ENCODE data around the gene MYZAP. TPM values are rescaled to one million over a fixed set of nuclear protein-coding genes. Genes with fewer than 3 reads are reported as not detected.
A peak's percentile ranks its signal among the peaks of the same experiment; 100 is the strongest.

MYZAP gene
- total RNA-seq, 1 experiment from 2014 or later, result 5.9 TPM

GRCh38 chr15:57697588-57697987 lies 105.9 kb downstream of the MYZAP start:
- no TSS peak for BruUV-seq (replicated peaks)
- no peak overlapping the region for H3K4me3 ChIP-seq
- no peaks in the 10 kb centered on the region for H3K9me2 ChIP-seq (ENCODE audit: insufficient read depth)
- no peak overlapping the region for H3K27ac ChIP-seq
- H2AFZ ChIP-seq, result no peak overlapping the region
- intact Hi-C loops (cut with micrococcal nuclease; ENCODE audit: unreplicated experiment), result no loop called here
- H3K27me3 ChIP-seq (ENCODE audit: insufficient read depth, low read depth), result no peaks in the 10 kb centered on the region
- no peak for DNase-seq
- ChIA-PET CTCF (no interaction called here), POLR2A (ENCODE audit: unreplicated experiment) (no interaction called here)
- no peaks in the 10 kb centered on the region for H4K20me1 ChIP-seq (ENCODE audit: insufficient read depth)
- H3K4me2 ChIP-seq, result no peak overlapping the region
- H3K9me3 ChIP-seq (ENCODE audit: insufficient read depth, low read depth), result no peaks in the 10 kb centered on the region
- no peaks in the 10 kb centered on the region for H3F3A ChIP-seq (ENCODE audit: insufficient read depth, low read depth)
- H3K36me3 ChIP-seq (ENCODE audit: low read depth), result no peaks in the 10 kb centered on the region
- no peaks in the 10 kb centered on the region for H3K4me1 ChIP-seq (replicated peaks; ENCODE audit: insufficient read depth)
- TF ChIP-seq EZH2 (IDR thresholded peaks at IDR 0.05; ENCODE audit: low read depth) (no peak), CTCF (conservative IDR thresholded peaks at IDR 0.05) (no peak)
- no peaks in the 10 kb centered on the region for H3K79me2 ChIP-seq (ENCODE audit: low read depth)

DNA sequence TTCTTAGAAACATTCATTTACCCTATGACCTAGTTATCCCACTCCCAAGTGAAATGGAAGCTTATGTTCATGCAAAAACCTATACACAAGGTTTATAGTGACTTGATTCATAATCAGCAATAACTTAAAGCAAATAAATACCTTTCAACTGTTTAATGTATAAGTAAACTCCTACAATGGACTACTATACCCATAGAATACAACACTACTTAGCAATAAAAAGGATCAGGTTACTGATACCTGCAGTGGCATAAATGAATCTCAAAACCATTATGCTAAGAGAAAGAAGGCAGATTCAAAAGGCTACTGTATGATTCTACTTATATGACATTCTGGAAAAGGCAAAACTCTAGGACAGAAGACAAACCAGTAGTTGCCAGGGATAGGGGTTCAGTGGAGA lies 106.5 kb downstream of the MYZAP start:
- ChIA-PET POLR2A (ENCODE audit: unreplicated experiment) (no interaction called here), CTCF (no interaction called here)
- no peaks in the 10 kb centered on the region for H3K79me2 ChIP-seq (ENCODE audit: low read depth)
- H3K27ac ChIP-seq, result no peak overlapping the region
- H3F3A ChIP-seq (ENCODE audit: insufficient read depth, low read depth), result no peaks in the 10 kb centered on the region
- no peak for DNase-seq
- H4K20me1 ChIP-seq (ENCODE audit: insufficient read depth), result no peaks in the 10 kb centered on the region
- H3K9me2 ChIP-seq (ENCODE audit: insufficient read depth), result no peaks in the 10 kb centered on the region
- H3K9me3 ChIP-seq (ENCODE audit: insufficient read depth, low read depth), result no peaks in the 10 kb centered on the region
- no peak for TF ChIP-seq CTCF (conservative IDR thresholded peaks at IDR 0.05)
- TF ChIP-seq EZH2 (IDR thresholded peaks at IDR 0.05; ENCODE audit: low read depth), result no peak
- intact Hi-C loops (cut with micrococcal nuclease; ENCODE audit: unreplicated experiment), result no loop called here
- H3K4me3 ChIP-seq, result no peak overlapping the region
- BruUV-seq (replicated peaks), result no TSS peak
- H3K36me3 ChIP-seq (ENCODE audit: low read depth), result no peaks in the 10 kb centered on the region
- H2AFZ ChIP-seq, result no peak overlapping the region
- no peaks in the 10 kb centered on the region for H3K4me1 ChIP-seq (replicated peaks; ENCODE audit: insufficient read depth)
- H3K27me3 ChIP-seq (ENCODE audit: insufficient read depth, low read depth), result no peaks in the 10 kb centered on the region
- no peak overlapping the region for H3K4me2 ChIP-seq

- Histone ChIP-seq H3K79me2 (ENCODE audit: low read depth) (no peaks in the 10 kb centered on the region), H3K27ac (no peak overlapping the region), H3K4me3 (no peak overlapping the region), H3K9me2 (ENCODE audit: insufficient read depth) (no peaks in the 10 kb centered on the region), H2AFZ (no peak overlapping the region), H4K20me1 (ENCODE audit: insufficient read depth) (no peaks in the 10 kb centered on the region), H3K36me3 (ENCODE audit: low read depth) (no peaks in the 10 kb centered on the region), H3K4me1 (replicated peaks; ENCODE audit: insufficient read depth) (no peaks in the 10 kb centered on the region), H3K4me2 (no peak overlapping the region), H3F3A (ENCODE audit: insufficient read depth, low read depth) (no peaks in the 10 kb centered on the region), H3K27me3 (ENCODE audit: insufficient read depth, low read depth) (no peaks in the 10 kb centered on the region), H3K9me3 (ENCODE audit: insufficient read depth, low read depth) (no peaks in the 10 kb centered on the region)
- intact Hi-C loops (cut with micrococcal nuclease; ENCODE audit: unreplicated experiment), result no loop called here
- DNase-seq, result no peak
- BruUV-seq (replicated peaks), result no TSS peak
- CTCF ChIA-PET, result no interaction called here
- POLR2A ChIA-PET (ENCODE audit: unreplicated experiment), result no interaction called here
- no peak for TF ChIP-seq EZH2 (IDR thresholded peaks at IDR 0.05; ENCODE audit: low read depth)
Measured at GRCh38 chr15:57698991-57699390, 107.3 kb downstream of the MYZAP start.

DNA sequence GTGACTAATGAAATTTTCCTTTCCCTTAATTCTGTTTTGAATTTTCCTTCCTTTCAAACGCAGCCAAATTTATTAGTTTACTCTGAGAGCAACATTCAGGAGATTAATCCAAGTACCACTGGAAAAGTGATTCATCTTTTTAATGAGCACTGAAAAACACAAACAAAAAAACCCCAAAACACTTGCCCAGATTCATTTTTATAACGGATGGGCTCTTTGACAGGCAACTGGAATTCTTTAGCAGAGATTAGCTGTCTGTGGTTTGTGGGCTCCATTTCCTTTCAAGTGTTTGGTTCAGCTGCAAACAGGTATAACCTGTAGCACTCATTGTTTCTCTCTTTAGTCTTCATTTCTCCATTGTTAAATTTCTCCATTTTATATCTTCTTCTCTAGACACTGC lies 111.7 kb downstream of the MYZAP start:
- no TSS peak for BruUV-seq (replicated peaks)
- peak in 1 of 2 experiments; percentile 50 for DNase-seq
- H3K79me2 ChIP-seq (ENCODE audit: low read depth), result peaks cover 18% of the 10 kb centered on the region
- no peak overlapping the region for H3K4me2 ChIP-seq
- no peak overlapping the region for H2AFZ ChIP-seq
- peaks cover 13% of the 10 kb centered on the region for H3K4me1 ChIP-seq (replicated peaks; ENCODE audit: insufficient read depth)
- intact Hi-C loops (cut with micrococcal nuclease; ENCODE audit: unreplicated experiment), result no loop called here
- H4K20me1 ChIP-seq (ENCODE audit: insufficient read depth), result no peaks in the 10 kb centered on the region
- no peak for TF ChIP-seq EZH2 (IDR thresholded peaks at IDR 0.05; ENCODE audit: low read depth)
- TF ChIP-seq CTCF (conservative IDR thresholded peaks at IDR 0.05), result no peak
- no peaks in the 10 kb centered on the region for H3K36me3 ChIP-seq (ENCODE audit: low read depth)
- CTCF ChIA-PET, result no interaction called here
- H3F3A ChIP-seq (ENCODE audit: insufficient read depth, low read depth), result no peaks in the 10 kb centered on the region
- no peak overlapping the region for H3K27ac ChIP-seq
- no peak overlapping the region for H3K4me3 ChIP-seq
- H3K27me3 ChIP-seq (ENCODE audit: insufficient read depth, low read depth), result no peaks in the 10 kb centered on the region
- POLR2A ChIA-PET (ENCODE audit: unreplicated experiment), result no interaction called here
- no peaks in the 10 kb centered on the region for H3K9me3 ChIP-seq (ENCODE audit: insufficient read depth, low read depth)
- no peaks in the 10 kb centered on the region for H3K9me2 ChIP-seq (ENCODE audit: insufficient read depth)

All from PC-9 (cell line).